ENCODE data around the gene TFG. TPM values are rescaled to one million over a fixed set of nuclear protein-coding genes. Genes with fewer than 3 reads are reported as not detected.

Gene TFG
- total and polyA plus RNA-seq, 10 of the 15 experiments (the other 5 are each of a cell fraction or from before 2014, with no cell fraction given), result 29.3 to 126 (median 57.6) TPM

GRCh38 chr3:100740207-100740606 lies 30.9 kb downstream of the TFG start:
- Histone ChIP-seq H3K4me1 (ENCODE audit: control insufficient read depth, insufficient read depth, low read length) (no peaks in the 10 kb centered on the region), H3K79me2 (ENCODE audit: control insufficient read depth, insufficient read depth, low read length) (no peaks in the 10 kb centered on the region), H3K9me3 (replicated peaks; ENCODE audit: control insufficient read depth, insufficient read depth, low read length) (no peaks in the 10 kb centered on the region), H4K20me1 (ENCODE audit: control insufficient read depth, insufficient read depth) (no peaks in the 10 kb centered on the region), H2AFZ (ENCODE audit: control insufficient read depth, low read depth, low read length) (no peak overlapping the region), H3K4me3 (no peak overlapping the region), H3K27me3 (replicated peaks in 1 of 2; ENCODE audit: control insufficient read depth in 2 of 2, insufficient read depth in 2 of 2, low read length in 1 of 2) (no peaks in the 10 kb centered on the region), H3K4me2 (ENCODE audit: control insufficient read depth, insufficient read depth) (no peak overlapping the region), H3K9ac (ENCODE audit: control insufficient read depth, insufficient read depth, low read length) (no peak overlapping the region), H3K27ac (ENCODE audit: control insufficient read depth, insufficient read depth) (no peak overlapping the region), H3K36me3 (ENCODE audit: control insufficient read depth in 2 of 2, insufficient read depth in 2 of 2, low read length in 1 of 2) (peaks cover 6 to 41% of the 10 kb centered on the region in 2 experiments)
- SMC1A ChIA-PET (ENCODE audit: uncharacterized antibody, unreplicated experiment), result interaction anchor here (0.7 to 3.2 kb wide), 7 partner anchors 9 to 1000 kb away, joined by 3 to 14 read pairs (median 4); no protein-coding TSS in a partner anchor
- FAIRE-seq (no peak), DNase-seq (ENCODE audit: low read depth, low spot score) (no peak), ATAC-seq (peak; percentile 40)
- POLR2A ChIA-PET, result interaction anchor here (0.9 to 1.3 kb wide), 2 partner anchors 14 to 31 kb away, joined by 3 to 4 read pairs; partner anchors contain the start of gene TFG
- RAD21 ChIA-PET (ENCODE audit: unreplicated experiment), result interaction anchor here (1.1 kb wide), 1 partner anchor 29 kb away, joined by 3 read pairs; no protein-coding TSS in a partner anchor
- 100% methylated on average over 1 of the region's 1 CpG for WGBS (ENCODE audit: insufficient coverage, insufficient replicate concordance, low lambda C conversion rate, missing lambda C conversion rate)
- BruUV-seq (replicated peaks), result no TSS peak
- TF ChIP-seq ZNF622 (IDR thresholded peaks at IDR 0.05) (no peak), LARP7 (IDR thresholded peaks at IDR 0.05) (no peak), ESRRA (IDR thresholded peaks at IDR 0.05; ENCODE audit: low read length) (no peak), SMARCA5 (IDR thresholded peaks at IDR 0.05) (no peak), POLR2AphosphoS5 (IDR thresholded peaks at IDR 0.05; ENCODE audit: low read length) (no peak), SMAD1 (IDR thresholded peaks at IDR 0.05; ENCODE audit: low read depth, partially characterized antibody) (no peak), EZH2 (IDR thresholded peaks at IDR 0.05; ENCODE audit: borderline replicate concordance, control insufficient read depth, low read depth, low read length) (no peak), JUNB (IDR thresholded peaks at IDR 0.05) (no peak), ZNF274 (IDR thresholded peaks at IDR 0.05; ENCODE audit: insufficient read depth, insufficient read length) (no peak), POLR2A (IDR thresholded peaks at IDR 0.05; ENCODE audit: low read depth, low read length) (no peak), CBFB (IDR thresholded peaks at IDR 0.05; ENCODE audit: low read depth) (no peak), NR2C1 (IDR thresholded peaks at IDR 0.05) (no peak), E4F1 (IDR thresholded peaks at IDR 0.05; ENCODE audit: borderline replicate concordance, partially characterized antibody) (no peak), GABPA (IDR thresholded peaks at IDR 0.05; ENCODE audit: low read depth) (no peak), TBL1XR1 (IDR thresholded peaks at IDR 0.05; ENCODE audit: low read depth, low read length) (no peak)
- TF ChIP-seq, protein P1, sequence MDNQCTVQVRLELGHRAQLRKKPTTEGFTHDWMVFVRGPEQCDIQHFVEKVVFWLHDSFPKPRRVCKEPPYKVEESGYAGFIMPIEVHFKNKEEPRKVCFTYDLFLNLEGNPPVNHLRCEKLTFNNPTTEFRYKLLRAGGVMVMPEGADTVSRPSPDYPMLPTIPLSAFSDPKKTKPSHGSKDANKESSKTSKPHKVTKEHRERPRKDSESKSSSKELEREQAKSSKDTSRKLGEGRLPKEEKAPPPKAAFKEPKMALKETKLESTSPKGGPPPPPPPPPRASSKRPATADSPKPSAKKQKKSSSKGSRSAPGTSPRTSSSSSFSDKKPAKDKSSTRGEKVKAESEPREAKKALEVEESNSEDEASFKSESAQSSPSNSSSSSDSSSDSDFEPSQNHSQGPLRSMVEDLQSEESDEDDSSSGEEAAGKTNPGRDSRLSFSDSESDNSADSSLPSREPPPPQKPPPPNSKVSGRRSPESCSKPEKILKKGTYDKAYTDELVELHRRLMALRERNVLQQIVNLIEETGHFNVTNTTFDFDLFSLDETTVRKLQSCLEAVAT (IDR thresholded peaks at IDR 0.05), result no peak
- TF ChIP-seq, protein P2, sequence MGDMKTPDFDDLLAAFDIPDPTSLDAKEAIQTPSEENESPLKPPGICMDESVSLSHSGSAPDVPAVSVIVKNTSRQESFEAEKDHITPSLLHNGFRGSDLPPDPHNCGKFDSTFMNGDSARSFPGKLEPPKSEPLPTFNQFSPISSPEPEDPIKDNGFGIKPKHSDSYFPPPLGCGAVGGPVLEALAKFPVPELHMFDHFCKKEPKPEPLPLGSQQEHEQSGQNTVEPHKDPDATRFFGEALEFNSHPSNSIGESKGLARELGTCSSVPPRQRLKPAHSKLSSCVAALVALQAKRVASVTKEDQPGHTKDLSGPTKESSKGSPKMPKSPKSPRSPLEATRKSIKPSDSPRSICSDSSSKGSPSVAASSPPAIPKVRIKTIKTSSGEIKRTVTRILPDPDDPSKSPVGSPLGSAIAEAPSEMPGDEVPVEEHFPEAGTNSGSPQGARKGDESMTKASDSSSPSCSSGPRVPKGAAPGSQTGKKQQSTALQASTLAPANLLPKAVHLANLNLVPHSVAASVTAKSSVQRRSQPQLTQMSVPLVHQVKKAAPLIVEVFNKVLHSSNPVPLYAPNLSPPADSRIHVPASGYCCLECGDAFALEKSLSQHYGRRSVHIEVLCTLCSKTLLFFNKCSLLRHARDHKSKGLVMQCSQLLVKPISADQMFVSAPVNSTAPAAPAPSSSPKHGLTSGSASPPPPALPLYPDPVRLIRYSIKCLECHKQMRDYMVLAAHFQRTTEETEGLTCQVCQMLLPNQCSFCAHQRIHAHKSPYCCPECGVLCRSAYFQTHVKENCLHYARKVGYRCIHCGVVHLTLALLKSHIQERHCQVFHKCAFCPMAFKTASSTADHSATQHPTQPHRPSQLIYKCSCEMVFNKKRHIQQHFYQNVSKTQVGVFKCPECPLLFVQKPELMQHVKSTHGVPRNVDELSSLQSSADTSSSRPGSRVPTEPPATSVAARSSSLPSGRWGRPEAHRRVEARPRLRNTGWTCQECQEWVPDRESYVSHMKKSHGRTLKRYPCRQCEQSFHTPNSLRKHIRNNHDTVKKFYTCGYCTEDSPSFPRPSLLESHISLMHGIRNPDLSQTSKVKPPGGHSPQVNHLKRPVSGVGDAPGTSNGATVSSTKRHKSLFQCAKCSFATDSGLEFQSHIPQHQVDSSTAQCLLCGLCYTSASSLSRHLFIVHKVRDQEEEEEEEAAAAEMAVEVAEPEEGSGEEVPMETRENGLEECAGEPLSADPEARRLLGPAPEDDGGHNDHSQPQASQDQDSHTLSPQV (IDR thresholded peaks at IDR 0.05), result no peak
- TF ChIP-seq, protein P3, sequence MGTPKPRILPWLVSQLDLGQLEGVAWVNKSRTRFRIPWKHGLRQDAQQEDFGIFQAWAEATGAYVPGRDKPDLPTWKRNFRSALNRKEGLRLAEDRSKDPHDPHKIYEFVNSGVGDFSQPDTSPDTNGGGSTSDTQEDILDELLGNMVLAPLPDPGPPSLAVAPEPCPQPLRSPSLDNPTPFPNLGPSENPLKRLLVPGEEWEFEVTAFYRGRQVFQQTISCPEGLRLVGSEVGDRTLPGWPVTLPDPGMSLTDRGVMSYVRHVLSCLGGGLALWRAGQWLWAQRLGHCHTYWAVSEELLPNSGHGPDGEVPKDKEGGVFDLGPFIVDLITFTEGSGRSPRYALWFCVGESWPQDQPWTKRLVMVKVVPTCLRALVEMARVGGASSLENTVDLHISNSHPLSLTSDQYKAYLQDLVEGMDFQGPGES (IDR thresholded peaks at IDR 0.05), result no peak
- CTCF ChIA-PET, result interaction anchor here (1.2 to 1.6 kb wide), 6 partner anchors 20 to 283 kb away, joined by 3 to 4 read pairs (median 4); no protein-coding TSS in a partner anchor
- in situ Hi-C loops (cut with MboI), result no loop called here
- intact Hi-C loops (cut with micrococcal nuclease; ENCODE audit: unreplicated experiment), result no loop called here
